Prostate gland (tissue), 1 donor: Measurements from ENCODE around the gene AFDN.

Experiments
- POLR2A ChIP-seq: fragments of 450-650 bp; IDR thresholded peaks from one replicate; pipeline ENCODE4 v1.6.1; 2016; ENCODE audit warnings: antibody characterized with exemption, mild to moderate bottlenecking
- POLR2AphosphoS5 ChIP-seq: sonication (generic); formaldehyde crosslinking; IDR thresholded peaks from one replicate; pipeline ENCODE4 v1.6.1; 2017; ENCODE audit warnings: antibody characterized with exemption

DNA sequence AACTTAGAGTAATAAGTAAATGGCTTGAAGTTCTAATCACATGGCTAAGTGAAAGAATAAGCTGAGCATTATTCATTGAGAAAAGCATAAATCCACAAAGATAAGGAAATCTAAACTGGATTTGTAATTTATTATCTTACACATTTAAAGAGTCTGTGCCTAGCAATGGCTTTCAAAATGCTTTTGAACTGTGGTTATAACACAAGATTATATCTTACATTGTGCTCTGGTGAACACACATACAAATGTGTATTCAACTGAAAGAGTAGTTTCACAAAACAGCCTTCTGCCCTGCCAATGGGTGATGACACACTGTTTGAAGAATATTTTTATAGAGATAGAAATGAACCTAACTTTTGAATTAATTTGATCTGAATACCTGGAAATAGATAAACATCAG lies 83.3 kb downstream of the AFDN start:
- no peak for TF ChIP-seq POLR2A
- no peak for TF ChIP-seq POLR2AphosphoS5
